ENCODE measurements around the gene GHR.

Gene GHR

GRCh38 chr5:42543774-42544173 is 120.5 kb downstream of the GHR start:
- TF ChIP-seq Cebpa-rat (IDR thresholded peaks at IDR 0.05), result no peak
- Histone ChIP-seq H3K9ac (no peak overlapping the region), H3K9me3 (replicated peaks in 1 of 11) (peaks cover 7 to 21% (median 19%) of the 10 kb centered on the region in 11 experiments; a peak in 19 of 22 replicates)

DNA sequence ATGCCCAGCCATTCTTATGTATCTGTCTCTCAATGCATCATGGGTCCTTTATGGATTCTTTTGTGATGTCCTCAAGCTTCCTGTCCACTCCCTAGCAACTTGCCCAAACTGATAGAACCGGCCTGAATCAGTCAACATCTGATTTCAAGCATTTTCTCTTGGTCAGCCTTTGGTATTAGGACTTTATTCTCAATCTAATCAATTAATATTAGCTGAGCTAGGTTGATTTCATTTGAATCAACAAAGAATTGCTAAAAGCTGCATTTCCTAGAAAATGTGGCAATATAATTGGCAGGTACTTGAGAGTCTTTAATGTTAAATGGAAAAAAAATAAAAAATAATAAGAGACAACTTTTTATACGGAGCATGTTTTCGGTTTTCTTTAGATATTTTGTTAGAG is 121.8 kb downstream of the GHR start:
- Histone ChIP-seq H3K9me3 (replicated peaks in 1 of 11) (peaks cover 0 to 8% (median 7%) of the 10 kb centered on the region in 11 experiments; a peak in 15 of 22 replicates), H3K4me3 (no peak overlapping the region), H3K9ac (no peak overlapping the region), H3K36me3 (no peaks in the 10 kb centered on the region), H4K20me1 (no peaks in the 10 kb centered on the region), H3K27ac (no peak overlapping the region), H3K4me2 (no peak overlapping the region), H3K27me3 (no peaks in the 10 kb centered on the region), H3K4me1 (peaks cover 0 to 7% (median 0%) of the 10 kb centered on the region in 10 experiments; a peak in 2 of 20 replicates)
- TF ChIP-seq Cebpa-rat (IDR thresholded peaks at IDR 0.05), result no peak

More at GRCh38 chr5:42543774-42544173, 120.5 kb downstream of the GHR start:
- Histone ChIP-seq H3K27me3 (no peaks in the 10 kb centered on the region), H3K27ac (no peak overlapping the region), H3K4me1 (peaks cover 0 to 6% (median 0%) of the 10 kb centered on the region in 10 experiments; a peak in 2 of 20 replicates), H4K20me1 (no peaks in the 10 kb centered on the region), H3K4me2 (no peak overlapping the region), H3K4me3 (no peak overlapping the region), H3K36me3 (no peaks in the 10 kb centered on the region)

- Histone ChIP-seq H3K27me3 (no peaks in the 10 kb centered on the region), H3K27ac (no peak overlapping the region), H4K20me1 (no peaks in the 10 kb centered on the region), H3K36me3 (no peaks in the 10 kb centered on the region), H3K4me3 (no peak overlapping the region), H3K9ac (no peak overlapping the region), H3K9me3 (replicated peaks in 1 of 11) (no peaks in the 10 kb centered on the region), H3K4me1 (peaks cover 0 to 7% (median 0%) of the 10 kb centered on the region in 10 experiments; a peak in 2 of 20 replicates), H3K4me2 (no peak overlapping the region)
- TF ChIP-seq Cebpa-rat (IDR thresholded peaks at IDR 0.05), result no peak
Observed at GRCh38 chr5:42547141-42547540, 123.9 kb downstream of the GHR start.

GRCh38 chr5:42547894-42548293 is 124.7 kb downstream of the GHR start:
- H3K4me1 ChIP-seq, result peaks cover 0 to 7% (median 0%) of the 10 kb centered on the region in 10 experiments; a peak in 2 of 20 replicates
- TF ChIP-seq Cebpa-rat (IDR thresholded peaks at IDR 0.05), result no peak
- no peaks in the 10 kb centered on the region for H3K36me3 ChIP-seq
- H3K27me3 ChIP-seq, result no peaks in the 10 kb centered on the region
- H3K9me3 ChIP-seq (replicated peaks in 1 of 11), result no peaks in the 10 kb centered on the region
- H3K27ac ChIP-seq, result no peak overlapping the region
- no peak overlapping the region for H3K4me2 ChIP-seq
- H3K9ac ChIP-seq, result no peak overlapping the region
- H3K4me3 ChIP-seq, result no peak overlapping the region
- H4K20me1 ChIP-seq, result no peaks in the 10 kb centered on the region

- Histone ChIP-seq H3K9me3 (replicated peaks in 1 of 11) (no peaks in the 10 kb centered on the region), H3K27ac (no peak overlapping the region), H3K9ac (no peak overlapping the region), H3K4me1 (peaks cover 0 to 7% (median 0%) of the 10 kb centered on the region in 10 experiments; a peak in 1 of 20 replicates), H3K27me3 (no peaks in the 10 kb centered on the region), H4K20me1 (no peaks in the 10 kb centered on the region), H3K4me2 (no peak overlapping the region), H3K4me3 (no peak overlapping the region), H3K36me3 (no peaks in the 10 kb centered on the region)
- no peak for TF ChIP-seq Cebpa-rat (IDR thresholded peaks at IDR 0.05)
Observed at GRCh38 chr5:42552597-42552996, 129.4 kb downstream of the GHR start.

DNA sequence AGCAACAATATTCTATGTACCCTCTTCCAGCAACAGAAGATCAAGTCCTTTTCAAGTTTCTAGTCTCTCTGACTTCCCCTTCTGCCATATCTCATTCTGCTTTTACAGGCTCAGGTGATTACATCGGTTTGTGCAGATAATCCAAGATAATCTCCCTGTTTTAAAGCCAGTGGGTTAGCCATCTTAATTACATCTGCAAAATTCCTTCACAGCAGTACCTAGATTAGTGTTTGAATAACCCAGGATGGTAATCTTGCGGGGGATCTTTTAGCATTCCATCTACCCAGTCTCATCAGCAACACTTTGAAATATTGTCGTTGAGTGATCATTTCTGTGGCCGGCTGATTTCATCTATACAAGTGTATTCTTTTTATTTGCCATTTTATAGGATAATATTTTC is 130.2 kb downstream of the GHR start:
- no peak for TF ChIP-seq Cebpa-rat (IDR thresholded peaks at IDR 0.05)
- Histone ChIP-seq H3K36me3 (no peaks in the 10 kb centered on the region), H3K27ac (no peak overlapping the region), H3K4me1 (peaks cover 0 to 4% (median 0%) of the 10 kb centered on the region in 10 experiments; a peak in 1 of 20 replicates), H3K9me3 (replicated peaks in 1 of 11) (no peaks in the 10 kb centered on the region), H3K4me3 (no peak overlapping the region), H3K4me2 (no peak overlapping the region), H3K9ac (no peak overlapping the region), H3K27me3 (no peaks in the 10 kb centered on the region), H4K20me1 (no peaks in the 10 kb centered on the region)

DNA sequence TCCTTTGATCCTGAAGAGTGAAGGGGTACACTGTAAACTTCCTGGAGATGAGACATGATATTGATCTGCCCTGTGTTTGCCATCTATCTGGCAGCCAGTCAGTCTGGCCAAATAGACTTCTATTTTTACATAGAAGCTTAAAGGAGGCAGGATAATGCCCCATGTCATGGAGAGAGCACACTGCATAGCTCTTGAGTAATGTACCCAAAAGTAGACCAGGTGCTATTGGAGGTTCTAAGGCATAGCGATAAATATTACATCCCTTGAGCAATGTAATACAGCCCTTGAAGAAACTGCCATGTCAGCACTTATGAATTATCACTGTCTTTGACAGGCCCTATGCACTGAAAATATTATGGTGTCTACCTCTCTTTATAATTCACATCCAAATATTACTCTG is 131.8 kb downstream of the GHR start:
- Histone ChIP-seq H3K9me3 (replicated peaks in 1 of 11) (no peaks in the 10 kb centered on the region), H3K4me1 (no peaks in the 10 kb centered on the region), H3K9ac (no peak overlapping the region), H3K36me3 (no peaks in the 10 kb centered on the region), H3K27me3 (no peaks in the 10 kb centered on the region), H3K27ac (no peak overlapping the region), H3K4me2 (no peak overlapping the region), H4K20me1 (no peaks in the 10 kb centered on the region), H3K4me3 (no peak overlapping the region)
- no peak for TF ChIP-seq Cebpa-rat (IDR thresholded peaks at IDR 0.05)

DNA sequence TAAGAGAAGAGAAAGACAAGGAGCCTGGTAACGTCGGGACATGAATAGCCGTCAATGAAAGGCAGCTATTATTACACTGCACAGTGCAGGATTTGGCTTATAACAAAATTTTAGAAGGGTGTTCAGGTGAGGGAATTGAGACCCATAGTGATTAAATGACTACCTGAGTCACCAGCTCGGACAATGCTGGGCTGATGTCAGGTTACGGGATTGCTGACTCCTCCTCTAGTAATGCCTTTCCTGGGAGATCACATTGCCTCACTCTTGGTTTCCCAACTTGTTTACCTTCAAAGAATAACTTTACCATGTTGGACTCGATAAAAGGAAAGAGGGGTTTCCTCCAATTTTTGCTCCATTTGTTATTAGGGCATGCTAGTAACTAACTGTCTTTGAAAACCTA is 132.6 kb downstream of the GHR start:
- Histone ChIP-seq H3K9ac (no peak overlapping the region), H4K20me1 (no peaks in the 10 kb centered on the region), H3K9me3 (replicated peaks in 1 of 11) (no peaks in the 10 kb centered on the region), H3K27ac (no peak overlapping the region), H3K27me3 (no peaks in the 10 kb centered on the region), H3K4me3 (no peak overlapping the region), H3K4me1 (no peaks in the 10 kb centered on the region), H3K4me2 (no peak overlapping the region), H3K36me3 (no peaks in the 10 kb centered on the region)
- TF ChIP-seq Cebpa-rat (IDR thresholded peaks at IDR 0.05), result no peak

- H4K20me1 ChIP-seq, result no peaks in the 10 kb centered on the region
- TF ChIP-seq Cebpa-rat (IDR thresholded peaks at IDR 0.05), result no peak
- H3K27ac ChIP-seq, result no peak overlapping the region
- no peaks in the 10 kb centered on the region for H3K36me3 ChIP-seq
- no peaks in the 10 kb centered on the region for H3K27me3 ChIP-seq
- H3K9ac ChIP-seq, result no peak overlapping the region
- H3K9me3 ChIP-seq (replicated peaks in 1 of 11), result no peaks in the 10 kb centered on the region
- H3K4me3 ChIP-seq, result no peak overlapping the region
- H3K4me2 ChIP-seq, result no peak overlapping the region
- no peaks in the 10 kb centered on the region for H3K4me1 ChIP-seq
Observed at GRCh38 chr5:42557689-42558088, 134.4 kb downstream of the GHR start.

GRCh38 chr5:42561656-42562055 is 138.4 kb downstream of the GHR start:
- Histone ChIP-seq H3K27ac (no peak overlapping the region), H3K9ac (no peak overlapping the region), H4K20me1 (no peaks in the 10 kb centered on the region), H3K9me3 (replicated peaks in 1 of 11) (no peaks in the 10 kb centered on the region), H3K27me3 (no peaks in the 10 kb centered on the region), H3K4me3 (no peak overlapping the region), H3K4me1 (no peaks in the 10 kb centered on the region), H3K36me3 (no peaks in the 10 kb centered on the region), H3K4me2 (no peak overlapping the region)
- TF ChIP-seq Cebpa-rat (IDR thresholded peaks at IDR 0.05), result no peak

All from BLaER1 treated with 17β-estradiol and CSF1 and Interleukin-3, amounts not matched to agents 10 nM and 100 nM (cell line).